Kidney (tissue), 14 donors: Measurements from ENCODE around the gene NAXE. TPM values are rescaled to one million over a fixed set of nuclear protein-coding genes. Genes with fewer than 3 reads are reported as not detected.
A peak's percentile ranks its signal among the peaks of the same experiment; 100 is the strongest.

ENCODE experiments used
- DNase-seq, 5 donors: peaks; one replicate each; pipeline ENCODE4 v3.0.0-alpha.2; 2013 to 2020
- FAIRE-seq: peaks from 2 replicates; lab custom pipeline; 2012; peaks lifted over from hg19 to GRCh38; lab: Jason Lieb, UNC
- H3K27ac ChIP-seq, 2 donors: one replicate each; pipeline ENCODE4 v1.7.0; 2013; ENCODE audit warnings: low read depth in 2 of 2, low read length in 2 of 2, inconsistent platforms in 1 of 2
- H3K27me3 ChIP-seq: one replicate; pipeline ENCODE4 v1.7.1; 2013; ENCODE audit warnings: low read length, inconsistent platforms; ENCODE audit not compliant: control insufficient read depth, insufficient read depth
- H3K36me3 ChIP-seq, 3 donors: one replicate each; pipeline versions ENCODE4 v1.7.0 to v1.7.1; 2013; ENCODE audit warnings: low read length in 3 of 3, control low read depth in 1 of 3, inconsistent platforms in 1 of 3; ENCODE audit not compliant: insufficient read depth in 3 of 3, control insufficient read depth in 2 of 3
- H3K4me1 ChIP-seq, 3 donors: one replicate each; pipeline versions ENCODE4 v1.7.0 to v1.7.1; 2013; ENCODE audit warnings: low read length in 3 of 3, inconsistent platforms in 1 of 3, low read depth in 1 of 3; ENCODE audit not compliant: control insufficient read depth in 2 of 3, insufficient read depth in 2 of 3
- H3K4me3 ChIP-seq, 3 donors: one replicate each; pipeline versions ENCODE4 v1.7.0 to v1.8.1; 2013; ENCODE audit warnings: low read length in 3 of 3, control low read depth in 1 of 3, inconsistent platforms in 1 of 3
- H3K9ac ChIP-seq, 3 donors: one replicate each; pipeline versions ENCODE4 v1.7.0 to v1.7.1; 2013; ENCODE audit warnings: low read length in 3 of 3, control low read depth in 1 of 3, inconsistent platforms in 1 of 3
- H3K9me3 ChIP-seq, 3 donors: one replicate each; pipeline versions ENCODE4 v1.7.0 to v1.7.1; 2013; ENCODE audit warnings: low read length in 3 of 3, control low read depth in 1 of 3, inconsistent platforms in 1 of 3; ENCODE audit not compliant: control insufficient read depth in 2 of 3, insufficient read depth in 1 of 3
- intact Hi-C: fragments of 100-400 bp; cut with DNase I; formaldehyde crosslinking; loops from one replicate; pipeline ENCODE4 v1.11.1; 2022
- polyA plus RNA-seq: library from polyadenylated mRNA; stranded (reverse); fragments of 350-450 nt; fragmentation: Illumina TruSeq; extraction: RNeasy Lipid Tissue Mini Kit (QIAGEN cat#74804); gene quantifications from one replicate; pipeline ENCODE4 v1.2.3, GENCODE V29; 2014; ENCODE audit warnings: low read depth, low replicate concordance; ENCODE audit not compliant: insufficient read depth
- total RNA-seq: library from RNA; stranded (reverse); fragmentation: NEBNext Ultra II Directional; extraction: Animal tissue kit (Norgen Biotek cat#: 25700); gene quantifications from one replicate; pipeline ENCODE4 v1.2.1, GENCODE V29; 2021
- TF ChIP-seq, protein P1 (sequence below): IDR thresholded peaks from 3 replicates; pipeline ENCODE4 v1.5.1; 2012; ENCODE audit warnings: mild to moderate bottlenecking, moderate library complexity, borderline replicate concordance; ENCODE audit not compliant: insufficient read depth; ENCODE audit errors: extremely low read depth
- donor health status: control.
- donor health status: control.
- donor health status: control.
- donor health status: control.
- donor health status: control.
- donor health status: DM: yes; HTN: yes; CAD: no.
- donor health status: Normal renal cell carcinoma (clear cell type).

The NAXE gene
- total and polyA plus RNA-seq, 2 donors from 2014 or later: 78.0 to 221 TPM

DNA sequence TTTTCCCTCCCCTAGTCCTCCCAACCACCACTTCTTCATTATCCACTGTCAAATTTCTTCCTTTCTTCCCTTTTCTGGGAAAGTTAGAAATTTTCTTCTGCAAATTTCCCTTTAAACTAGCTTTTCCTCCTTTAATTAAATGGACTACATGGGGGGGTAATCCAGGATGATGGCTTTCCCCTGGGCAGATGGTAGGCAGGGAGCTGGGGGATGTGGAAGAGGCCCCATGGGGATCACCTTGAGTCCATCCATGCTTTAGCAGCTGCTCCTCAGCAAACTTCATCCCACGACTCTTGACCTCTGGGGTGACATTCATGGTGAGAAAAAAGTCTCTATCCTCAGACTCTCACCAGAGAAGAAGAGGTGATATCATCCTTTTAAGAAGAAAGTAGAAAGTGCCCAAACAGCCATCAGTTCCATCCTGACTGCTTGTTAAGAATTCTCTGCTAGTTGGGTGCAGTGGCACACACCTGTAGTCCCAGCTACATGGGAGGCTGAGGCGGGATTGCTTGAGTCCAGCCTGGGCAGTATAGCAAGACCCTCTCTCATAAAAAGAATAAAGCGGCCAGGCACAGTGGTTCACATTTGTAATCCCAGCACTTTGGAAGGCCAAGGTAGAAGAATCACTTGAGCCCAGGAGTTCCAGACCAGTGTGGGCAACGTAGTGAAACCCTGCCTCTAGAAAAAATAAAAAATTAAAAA is 7.3 kb downstream of the NAXE start:
- Histone ChIP-seq H3K9ac (no peak overlapping the region), H3K9me3 (no peaks in the 10 kb centered on the region), H3K4me1 (peaks cover 0 to 8% (median 6%) of the 10 kb centered on the region in 3 donors), H3K27ac (no peak overlapping the region), H3K36me3 (peaks cover 9 to 19% (median 12%) of the 10 kb centered on the region in 3 donors), H3K27me3 (no peaks in the 10 kb centered on the region), H3K4me3 (no peak overlapping the region)
- FAIRE-seq: no peak
- intact Hi-C loops: no loop called here
- DNase-seq: no peak
- TF ChIP-seq, protein P1, sequence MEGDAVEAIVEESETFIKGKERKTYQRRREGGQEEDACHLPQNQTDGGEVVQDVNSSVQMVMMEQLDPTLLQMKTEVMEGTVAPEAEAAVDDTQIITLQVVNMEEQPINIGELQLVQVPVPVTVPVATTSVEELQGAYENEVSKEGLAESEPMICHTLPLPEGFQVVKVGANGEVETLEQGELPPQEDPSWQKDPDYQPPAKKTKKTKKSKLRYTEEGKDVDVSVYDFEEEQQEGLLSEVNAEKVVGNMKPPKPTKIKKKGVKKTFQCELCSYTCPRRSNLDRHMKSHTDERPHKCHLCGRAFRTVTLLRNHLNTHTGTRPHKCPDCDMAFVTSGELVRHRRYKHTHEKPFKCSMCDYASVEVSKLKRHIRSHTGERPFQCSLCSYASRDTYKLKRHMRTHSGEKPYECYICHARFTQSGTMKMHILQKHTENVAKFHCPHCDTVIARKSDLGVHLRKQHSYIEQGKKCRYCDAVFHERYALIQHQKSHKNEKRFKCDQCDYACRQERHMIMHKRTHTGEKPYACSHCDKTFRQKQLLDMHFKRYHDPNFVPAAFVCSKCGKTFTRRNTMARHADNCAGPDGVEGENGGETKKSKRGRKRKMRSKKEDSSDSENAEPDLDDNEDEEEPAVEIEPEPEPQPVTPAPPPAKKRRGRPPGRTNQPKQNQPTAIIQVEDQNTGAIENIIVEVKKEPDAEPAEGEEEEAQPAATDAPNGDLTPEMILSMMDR: no peak

DNA sequence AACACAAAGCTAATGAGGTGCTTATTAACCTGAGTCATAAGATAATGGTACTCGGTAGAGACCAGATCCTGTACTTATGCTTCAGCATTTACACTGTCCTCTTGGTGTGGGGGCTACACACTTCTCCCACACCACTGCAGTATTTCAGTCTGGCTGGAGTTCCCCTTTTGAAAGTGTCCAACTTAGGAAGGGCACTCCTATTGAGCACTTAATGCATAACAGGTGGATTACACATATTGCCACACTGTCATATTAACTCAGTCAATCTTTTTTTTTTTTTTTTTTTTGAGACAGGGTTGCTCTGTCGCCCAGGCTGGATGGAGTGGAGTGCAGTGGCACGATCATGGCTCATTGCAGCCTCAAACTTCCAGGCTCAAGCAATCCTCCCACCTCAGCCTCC is 8.2 kb downstream of the NAXE start:
- H3K9me3 ChIP-seq: no peaks in the 10 kb centered on the region
- no peak overlapping the region for H3K9ac ChIP-seq
- intact Hi-C loops: no loop called here
- no peak for FAIRE-seq
- H3K36me3 ChIP-seq: peaks cover 9 to 19% (median 9%) of the 10 kb centered on the region in 3 donors
- H3K27me3 ChIP-seq: no peaks in the 10 kb centered on the region
- no peak for DNase-seq
- H3K27ac ChIP-seq: no peak overlapping the region
- H3K4me1 ChIP-seq: peaks cover 0 to 8% (median 6%) of the 10 kb centered on the region in 3 donors
- TF ChIP-seq, protein P1: no peak
- no peak overlapping the region for H3K4me3 ChIP-seq

DNA sequence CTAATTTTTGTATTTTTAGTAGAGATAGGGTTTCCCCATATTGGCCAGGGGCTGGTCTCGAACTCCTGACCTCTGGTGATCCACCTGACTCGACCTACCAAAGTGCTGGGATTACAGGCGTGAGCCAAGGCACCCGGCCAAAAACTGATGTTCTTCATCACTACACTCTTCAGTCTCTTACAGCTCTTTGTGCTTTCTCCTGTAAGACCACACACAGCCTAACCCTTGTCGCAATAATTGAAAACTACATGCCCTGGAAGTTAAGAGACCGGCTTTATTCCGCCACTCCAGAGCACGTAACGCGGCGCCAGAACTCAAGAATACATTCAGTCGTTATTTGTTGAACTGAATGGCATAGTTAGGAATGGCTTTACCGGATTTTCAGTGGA is 9.2 kb downstream of the NAXE start:
- FAIRE-seq (no peak), DNase-seq (no peak)
- intact Hi-C loops: no loop called here
- H3K27me3 ChIP-seq: no peaks in the 10 kb centered on the region
- H3K4me3 ChIP-seq: peak overlapping the region; percentile 89 to 98 (median 97)
- H3K9ac ChIP-seq: peak overlapping the region in 2 of 3 donors; percentile 86 to 89
- no peak overlapping the region for H3K27ac ChIP-seq
- no peaks in the 10 kb centered on the region for H3K9me3 ChIP-seq
- H3K4me1 ChIP-seq: peaks cover 0 to 8% (median 6%) of the 10 kb centered on the region in 3 donors
- TF ChIP-seq, protein P1: no peak
- H3K36me3 ChIP-seq: peaks cover 6 to 19% (median 7%) of the 10 kb centered on the region in 3 donors
